ENCODE results near the gene KIF16B. TPM values are rescaled to one million over a fixed set of nuclear protein-coding genes. Genes with fewer than 3 reads are reported as not detected.
A peak's percentile ranks its signal among the peaks of the same experiment; 100 is the strongest.
"Not testable (repeated sequence)": the region's sequence is repeated elsewhere in the genome, so short reads cannot be mapped to it uniquely, and the experiment has no call there.

KIF16B gene
- total and polyA plus RNA-seq, 5 experiments from 2014 or later, result 1.9 to 7.9 (median 6.2) TPM

DNA sequence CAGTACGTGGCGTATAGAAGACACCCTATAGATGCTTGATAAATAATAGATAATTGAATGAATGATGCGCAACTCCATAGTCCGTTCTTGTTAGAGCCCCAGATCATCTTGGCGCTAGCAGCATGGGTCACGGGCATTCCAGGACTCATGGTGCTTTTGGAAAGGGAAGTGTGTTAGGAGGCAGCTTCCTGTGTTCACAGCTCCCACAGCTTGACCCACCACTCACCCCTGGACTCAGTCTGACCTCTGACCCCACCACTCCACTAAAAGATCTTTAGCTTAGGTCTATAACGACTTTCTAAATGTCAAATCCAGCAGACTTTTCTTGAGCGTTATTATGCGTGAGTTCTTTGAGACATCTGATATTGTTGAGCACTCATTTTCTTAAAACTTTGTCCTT, 35.8 kb upstream of the KIF16B start:
- no peak for ATAC-seq
- Mint-ChIP-seq H3K4me3 (no peak overlapping the region), H3K4me1 (no peaks in the 10 kb centered on the region), H3K27ac (peak overlapping the region in 1 of 10 donors; percentile 52), H3K27me3 (peaks cover 4 to 35% (median 16%) of the 10 kb centered on the region in 5 donors), H3K36me3 (no peaks in the 10 kb centered on the region), H3K9me3 (no peaks in the 10 kb centered on the region)
- no peak for DNase-seq
- POLR2A ChIA-PET, result no interaction called here

DNA sequence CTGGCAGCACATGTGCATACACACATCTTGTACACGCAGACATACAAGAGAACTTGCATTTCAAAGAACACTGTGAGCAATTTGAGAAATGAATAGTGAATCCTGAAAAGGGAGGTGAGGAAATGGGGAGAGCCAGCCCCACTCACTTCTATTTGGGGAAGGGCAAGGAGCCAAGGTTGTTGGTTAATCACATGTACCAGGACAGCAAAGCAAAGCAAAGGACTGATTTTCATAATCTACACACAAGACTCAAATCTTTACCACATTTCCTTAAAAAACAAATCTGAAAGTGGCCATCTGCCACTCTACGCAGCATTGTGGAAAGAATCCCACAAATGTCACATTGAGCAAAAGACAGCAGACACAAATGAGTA, 35.0 kb upstream of the KIF16B start:
- no peak overlapping the region for H3K4me3 Mint-ChIP-seq
- H3K4me1 Mint-ChIP-seq, result no peaks in the 10 kb centered on the region
- no peak for ATAC-seq
- no peaks in the 10 kb centered on the region for H3K9me3 Mint-ChIP-seq
- H3K27ac Mint-ChIP-seq, result no peak overlapping the region
- POLR2A ChIA-PET, result no interaction called here
- no peak for DNase-seq
- H3K36me3 Mint-ChIP-seq, result no peaks in the 10 kb centered on the region
- peaks cover 4 to 35% (median 13%) of the 10 kb centered on the region in 5 donors for H3K27me3 Mint-ChIP-seq

DNA sequence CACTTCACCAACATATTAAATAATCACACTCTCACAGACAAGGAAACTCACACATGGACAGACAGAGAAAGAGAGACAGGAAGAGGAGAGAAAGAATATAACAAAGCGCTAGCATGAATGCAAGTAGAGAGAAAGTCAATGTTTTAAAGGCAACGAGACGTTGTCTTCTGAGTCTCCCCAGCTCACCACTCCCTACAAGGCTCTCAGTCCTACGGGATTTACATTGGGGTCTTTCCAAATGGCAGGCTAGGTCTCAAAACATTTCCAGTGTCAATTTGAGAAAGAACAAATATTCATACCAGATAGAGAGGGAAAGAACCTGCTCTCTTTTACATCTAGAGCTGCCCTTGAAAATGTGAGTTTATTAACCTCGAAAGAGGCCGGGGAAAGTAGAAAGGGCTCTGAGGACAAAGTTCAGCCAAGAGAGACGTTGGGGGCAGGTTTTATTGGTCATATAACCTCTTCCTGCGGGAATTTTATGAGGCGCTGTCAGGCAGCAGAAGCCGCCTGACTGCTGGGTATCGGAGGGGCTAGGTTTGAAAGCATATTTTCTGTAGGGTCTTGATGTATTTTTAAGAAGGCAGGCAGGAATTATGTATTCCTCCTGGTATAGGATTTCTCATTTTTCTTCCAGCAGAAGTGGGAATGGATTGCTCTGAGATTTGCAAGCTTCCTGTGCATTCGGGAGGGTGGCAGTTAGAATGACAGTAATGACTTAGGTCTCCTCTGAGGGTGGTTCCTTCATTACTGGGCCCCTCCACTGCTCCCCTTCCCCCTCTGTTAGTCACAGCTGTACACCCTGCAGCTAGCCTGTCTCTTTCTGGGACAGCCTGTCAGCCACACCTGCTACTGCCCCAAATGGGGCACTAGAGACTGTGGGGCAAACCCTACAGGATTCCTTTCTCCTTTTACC, 34.4 kb upstream of the KIF16B start:
- no peaks in the 10 kb centered on the region for H3K4me1 Mint-ChIP-seq
- no peak for DNase-seq
- H3K27me3 Mint-ChIP-seq, result peaks cover 4 to 35% (median 13%) of the 10 kb centered on the region in 5 donors
- H3K4me3 Mint-ChIP-seq, result no peak overlapping the region
- H3K27ac Mint-ChIP-seq, result peak overlapping the region in 1 of 10 donors; percentile 14
- no peak for ATAC-seq
- no peaks in the 10 kb centered on the region for H3K36me3 Mint-ChIP-seq
- POLR2A ChIA-PET, result no interaction called here
- H3K9me3 Mint-ChIP-seq, result no peaks in the 10 kb centered on the region

DNA sequence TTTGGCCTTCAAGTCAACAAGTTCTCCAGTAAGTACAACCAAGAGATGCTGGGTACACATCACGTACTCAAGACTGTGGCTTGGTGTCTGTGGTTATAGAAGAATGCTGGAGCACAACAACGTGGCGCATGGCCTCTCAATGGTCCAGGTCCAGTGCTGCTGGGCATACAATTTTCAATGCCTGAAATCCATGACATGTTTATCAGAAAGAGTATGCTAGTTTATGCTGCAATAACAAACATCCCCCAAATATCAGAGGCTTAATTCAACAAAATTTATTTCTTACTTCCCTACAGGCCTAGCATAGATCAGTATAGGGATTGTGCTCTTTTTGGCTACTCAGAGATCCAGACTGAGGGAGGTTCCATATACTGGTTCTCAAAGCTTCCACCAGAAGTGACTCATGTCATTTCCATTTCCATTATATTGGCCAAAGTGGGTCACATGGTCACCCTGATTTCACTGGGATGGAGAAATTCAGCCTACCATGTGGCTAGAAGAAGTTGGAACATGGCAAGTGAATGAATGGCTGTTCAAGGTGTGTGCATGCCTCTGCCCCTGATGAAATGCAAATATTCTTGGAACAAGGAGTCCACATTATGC, 33.3 kb upstream of the KIF16B start:
- no peaks in the 10 kb centered on the region for H3K4me1 Mint-ChIP-seq
- peaks cover 4 to 35% (median 15%) of the 10 kb centered on the region in 5 donors for H3K27me3 Mint-ChIP-seq
- no peak overlapping the region for H3K4me3 Mint-ChIP-seq
- DNase-seq (no peak), ATAC-seq (no peak)
- no peaks in the 10 kb centered on the region for H3K36me3 Mint-ChIP-seq
- H3K9me3 Mint-ChIP-seq, result no peaks in the 10 kb centered on the region
- no peak overlapping the region for H3K27ac Mint-ChIP-seq
- POLR2A ChIA-PET, result no interaction called here

DNA sequence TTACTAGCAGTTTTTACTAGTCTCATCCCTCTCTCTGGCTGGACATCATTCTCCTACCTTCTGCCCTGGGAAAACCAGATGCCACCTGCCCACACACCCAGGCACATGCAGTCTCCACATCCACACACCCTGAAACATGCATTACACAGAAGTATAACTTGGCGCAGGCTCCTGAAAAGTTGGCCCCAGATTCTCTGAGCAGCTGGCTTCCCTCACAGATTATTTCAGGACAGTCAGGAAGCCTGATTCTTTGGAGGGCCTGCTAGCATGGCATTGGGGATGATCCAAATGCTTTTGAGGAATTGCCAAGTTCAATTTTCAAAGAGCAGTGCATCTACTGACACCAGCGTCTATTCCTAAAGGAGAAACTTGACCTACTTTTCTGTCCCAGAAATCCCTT, 27.8 kb upstream of the KIF16B start:
- POLR2A ChIA-PET, result no interaction called here
- peaks cover 0 to 7% (median 2%) of the 10 kb centered on the region in 4 donors for H3K4me1 Mint-ChIP-seq

DNA sequence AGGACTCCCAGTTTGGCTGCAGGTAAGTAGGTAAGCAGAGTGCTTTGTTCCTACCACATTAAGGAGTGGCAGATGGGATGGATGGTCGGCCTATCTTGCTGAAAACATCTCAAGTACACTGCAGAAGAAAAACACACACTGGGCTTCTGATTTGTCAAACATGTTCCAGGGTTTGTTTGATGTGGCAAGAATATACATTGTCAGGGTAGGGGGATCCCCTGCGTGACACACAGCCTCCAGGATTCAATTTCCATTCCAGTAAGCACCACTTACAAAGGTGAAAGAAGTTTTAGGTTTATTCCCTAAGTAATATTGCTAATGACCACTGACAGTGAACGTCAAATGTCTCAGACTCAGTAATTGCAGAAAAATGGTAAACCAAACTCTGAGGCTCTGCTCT, 26.0 kb upstream of the KIF16B start:
- H3K27me3 Mint-ChIP-seq, result peaks cover 1 to 17% (median 7%) of the 10 kb centered on the region in 5 donors
- H3K4me1 Mint-ChIP-seq, result peaks cover 0 to 7% (median 2%) of the 10 kb centered on the region in 4 donors
- H3K36me3 Mint-ChIP-seq, result no peaks in the 10 kb centered on the region
- DNase-seq (no peak), ATAC-seq (peak in 1 of 2 donors; percentile 17)
- H3K27ac Mint-ChIP-seq, result no peak overlapping the region
- no peaks in the 10 kb centered on the region for H3K9me3 Mint-ChIP-seq
- H3K4me3 Mint-ChIP-seq, result no peak overlapping the region
- POLR2A ChIA-PET, result no interaction called here

More for the DNA sequence above, 27.8 kb upstream of the KIF16B start:
- no peak overlapping the region for H3K27ac Mint-ChIP-seq
- H3K36me3 Mint-ChIP-seq, result no peaks in the 10 kb centered on the region
- H3K9me3 Mint-ChIP-seq, result no peaks in the 10 kb centered on the region
- DNase-seq, result no peak
- no peak overlapping the region for H3K4me3 Mint-ChIP-seq
- peaks cover 0 to 18% (median 7%) of the 10 kb centered on the region in 5 donors for H3K27me3 Mint-ChIP-seq
- ATAC-seq, result no peak

DNA sequence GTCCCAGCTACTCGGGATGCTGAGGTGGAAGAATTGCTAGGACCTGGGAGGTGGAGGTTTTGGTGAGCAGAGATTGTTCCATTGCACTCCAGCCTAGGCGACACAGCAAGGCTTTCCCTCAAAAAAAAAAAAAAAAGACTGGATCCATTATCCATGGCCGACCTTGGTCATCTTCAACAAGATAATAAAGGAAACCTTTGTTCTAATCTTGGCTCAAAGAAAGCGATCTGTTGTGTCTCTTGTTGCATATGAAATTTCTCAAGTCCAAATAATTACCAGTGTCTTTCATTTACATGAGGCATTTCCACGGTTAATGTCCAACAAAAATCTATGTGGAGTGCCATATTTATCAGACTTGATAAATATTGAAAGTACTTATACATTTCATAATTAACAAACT, 23.7 kb upstream of the KIF16B start:
- Mint-ChIP-seq H3K36me3 (no peaks in the 10 kb centered on the region), H3K27ac (no peak overlapping the region), H3K4me3 (no peak overlapping the region), H3K9me3 (no peaks in the 10 kb centered on the region), H3K27me3 (peaks cover 8 to 24% (median 16%) of the 10 kb centered on the region in 5 donors), H3K4me1 (peaks cover 0 to 7% (median 2%) of the 10 kb centered on the region in 4 donors)
- POLR2A ChIA-PET, result no interaction called here
- ATAC-seq (no peak), DNase-seq (no peak)

DNA sequence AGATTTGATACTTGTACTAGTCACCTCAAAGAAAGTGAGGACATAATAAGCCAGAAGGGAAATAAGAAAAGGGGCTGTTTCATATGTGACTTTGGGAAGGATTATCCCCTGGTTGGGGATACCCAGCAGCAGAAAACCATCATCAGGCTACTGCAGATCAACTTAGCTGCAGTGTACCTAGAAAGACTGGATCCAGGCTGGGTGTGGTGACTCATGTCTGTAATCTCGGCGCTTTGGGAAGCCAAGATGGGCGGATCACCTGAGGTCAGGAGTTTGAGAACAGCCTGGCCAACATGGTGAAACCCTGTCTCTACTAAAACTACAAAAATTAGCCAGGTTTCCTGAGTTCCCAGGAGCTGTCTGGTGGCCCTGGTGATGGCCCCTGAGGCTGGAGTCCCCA, 23.2 kb upstream of the KIF16B start:
- H3K4me3 Mint-ChIP-seq, H3K9me3 Mint-ChIP-seq, H3K4me1 Mint-ChIP-seq, DNase-seq, POLR2A ChIA-PET, ATAC-seq, H3K27ac Mint-ChIP-seq, H3K36me3 Mint-ChIP-seq: not testable (repeated sequence)
- peaks cover 10 to 29% (median 16%) of the 10 kb centered on the region in 5 donors for H3K27me3 Mint-ChIP-seq

DNA sequence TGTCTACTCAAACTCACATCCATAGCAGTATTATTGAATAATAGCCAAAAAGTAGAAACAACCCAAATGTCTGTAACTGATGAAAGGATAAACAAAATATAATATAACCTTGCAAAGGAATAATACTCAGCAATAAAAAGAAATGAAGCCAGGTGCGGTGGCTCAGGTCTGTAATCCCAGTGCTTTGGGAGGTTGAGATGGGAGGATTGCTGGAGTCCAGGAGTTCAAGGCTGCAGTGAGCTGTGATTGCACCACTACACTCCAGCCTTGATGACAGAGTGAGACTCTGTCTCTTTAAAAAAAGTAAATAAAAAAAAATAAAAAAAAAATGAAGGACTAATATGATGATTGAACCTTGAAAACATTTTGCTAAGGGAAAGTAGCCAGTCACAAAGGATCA, 22.1 kb upstream of the KIF16B start:
- peaks cover 0 to 7% (median 2%) of the 10 kb centered on the region in 4 donors for H3K4me1 Mint-ChIP-seq
- no peaks in the 10 kb centered on the region for H3K36me3 Mint-ChIP-seq
- peaks cover 13 to 36% (median 19%) of the 10 kb centered on the region in 5 donors for H3K27me3 Mint-ChIP-seq
- H3K27ac Mint-ChIP-seq, result no peak overlapping the region
- no peak for DNase-seq
- no peak for ATAC-seq
- H3K4me3 Mint-ChIP-seq, result no peak overlapping the region
- POLR2A ChIA-PET, result no interaction called here
- no peaks in the 10 kb centered on the region for H3K9me3 Mint-ChIP-seq

DNA sequence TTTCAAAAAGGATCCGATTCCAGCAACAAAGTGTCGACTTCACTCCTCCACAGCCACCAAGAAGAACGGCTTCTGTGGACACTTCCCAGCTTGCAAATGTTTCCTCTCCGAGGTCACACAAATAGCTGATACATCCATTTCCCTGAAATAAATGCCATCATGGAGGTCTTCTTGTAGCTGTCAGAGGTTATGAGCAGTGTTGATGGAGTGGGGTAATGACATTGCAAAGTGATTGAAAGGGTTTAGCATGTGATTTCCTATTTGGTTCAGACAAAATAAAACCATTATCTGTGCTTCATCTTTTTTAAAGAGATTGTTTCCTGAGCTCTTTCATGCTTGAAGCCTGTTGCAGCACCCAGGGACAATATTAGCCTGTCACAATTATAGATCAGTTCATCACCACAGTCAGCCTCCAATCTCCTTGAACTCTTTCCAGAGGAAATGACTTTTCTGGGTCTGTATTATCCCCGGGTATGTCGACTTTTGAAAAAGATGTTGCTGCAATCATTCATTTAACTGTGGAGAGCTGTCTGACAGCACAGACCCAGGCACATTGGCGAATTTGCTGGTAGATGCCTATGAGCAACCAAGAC, 16.9 kb upstream of the KIF16B start:
- ATAC-seq (no peak), DNase-seq (no peak)
- Mint-ChIP-seq H3K27me3 (peaks cover 18 to 56% (median 30%) of the 10 kb centered on the region in 5 donors), H3K4me3 (no peak overlapping the region), H3K4me1 (no peaks in the 10 kb centered on the region), H3K27ac (no peak overlapping the region), H3K36me3 (no peaks in the 10 kb centered on the region), H3K9me3 (no peaks in the 10 kb centered on the region)
- POLR2A ChIA-PET, result no interaction called here

DNA sequence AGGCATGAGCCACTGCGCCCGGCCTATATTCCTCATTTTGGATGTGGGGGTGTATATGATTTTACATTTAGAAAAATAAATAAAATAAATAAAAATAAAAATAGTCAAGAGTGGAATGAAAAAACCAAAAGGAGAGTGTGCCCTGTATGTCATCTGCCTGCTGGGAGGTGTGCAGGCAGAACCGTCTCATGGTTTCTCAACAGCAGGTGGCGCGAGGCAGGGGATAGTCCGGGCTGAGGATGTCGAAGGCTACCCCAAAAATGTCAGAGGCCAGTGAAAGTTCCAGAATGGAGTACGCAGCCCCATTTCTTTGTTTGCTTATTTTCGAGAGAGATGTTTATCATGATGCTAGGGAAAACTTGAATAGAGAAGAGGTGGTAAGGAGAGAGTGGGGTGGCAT, 16.4 kb upstream of the KIF16B start:
- Mint-ChIP-seq H3K4me3 (no peak overlapping the region), H3K27ac (no peak overlapping the region), H3K36me3 (no peaks in the 10 kb centered on the region), H3K27me3 (peaks cover 19 to 56% (median 30%) of the 10 kb centered on the region in 5 donors), H3K9me3 (no peaks in the 10 kb centered on the region), H3K4me1 (no peaks in the 10 kb centered on the region)
- ATAC-seq (no peak), DNase-seq (no peak)
- POLR2A ChIA-PET, result no interaction called here

DNA sequence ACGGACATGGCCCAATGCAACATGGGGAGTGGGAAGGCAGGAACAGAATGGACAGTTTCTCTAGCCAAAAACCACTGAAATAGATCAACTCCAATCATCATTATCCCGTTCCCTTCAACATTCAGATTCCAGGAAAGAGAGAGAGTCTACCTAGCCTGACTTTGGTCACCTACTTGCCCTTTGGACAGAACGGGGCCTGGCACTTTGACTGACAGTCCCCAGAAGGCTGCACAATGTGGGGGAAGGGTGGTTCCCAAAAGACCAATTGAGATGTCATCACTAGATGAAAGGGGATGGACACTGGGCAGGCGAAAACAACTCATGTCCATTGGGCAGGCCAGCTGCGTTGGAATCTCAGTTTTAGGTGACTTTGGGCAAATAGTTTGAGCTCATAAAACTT, 15.0 kb upstream of the KIF16B start:
- Mint-ChIP-seq H3K27me3 (peaks cover 22 to 56% (median 32%) of the 10 kb centered on the region in 5 donors), H3K27ac (peak overlapping the region in 1 of 10 donors; percentile 72), H3K36me3 (peaks cover 0 to 2% (median 0%) of the 10 kb centered on the region in 3 donors), H3K4me3 (no peak overlapping the region), H3K4me1 (no peaks in the 10 kb centered on the region), H3K9me3 (no peaks in the 10 kb centered on the region)
- no peak for ATAC-seq
- DNase-seq, result no peak
- POLR2A ChIA-PET, result no interaction called here

DNA sequence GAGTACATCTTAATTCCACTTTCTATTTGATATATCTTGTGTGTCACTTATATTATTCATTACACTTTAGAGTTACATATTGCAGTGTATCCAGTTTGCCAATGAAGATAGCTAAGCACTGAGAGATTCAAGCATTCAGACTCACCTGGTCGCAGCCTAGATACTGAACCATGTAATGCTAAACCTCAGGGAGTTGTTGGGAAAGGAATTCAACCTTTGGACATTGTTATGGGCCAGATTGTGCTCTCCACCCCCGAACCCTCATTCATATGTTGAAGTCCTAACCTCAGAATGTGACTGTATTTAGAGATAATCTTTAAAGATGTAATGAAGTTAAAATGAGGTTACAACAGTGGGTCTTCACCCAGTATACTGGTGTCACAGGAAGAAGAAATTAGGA, 13.8 kb upstream of the KIF16B start:
- H3K9me3 Mint-ChIP-seq, result no peaks in the 10 kb centered on the region
- H3K4me3 Mint-ChIP-seq, result no peak overlapping the region
- ATAC-seq (no peak), DNase-seq (no peak)
- POLR2A ChIA-PET, result no interaction called here
- H3K27ac Mint-ChIP-seq, result no peak overlapping the region
- H3K27me3 Mint-ChIP-seq, result peaks cover 19 to 48% (median 33%) of the 10 kb centered on the region in 5 donors
- peaks cover 0 to 2% (median 0%) of the 10 kb centered on the region in 3 donors for H3K36me3 Mint-ChIP-seq
- H3K4me1 Mint-ChIP-seq, result no peaks in the 10 kb centered on the region
